Stimulated activated CD8-positive, alpha-beta memory T cell treated with anti-CD3 and anti-CD28 coated beads, Interleukin-15, amount 100 ng/mL, for 4 hours (primary cell): ENCODE data around the gene FMNL2.

ENCODE experiments used
- DNase-seq, 2 donors: peaks; one replicate each; pipeline ENCODE4 v3.0.0-alpha.2; 2020; ENCODE audit warnings: low read depth in 2 of 2

The FMNL2 gene

DNA sequence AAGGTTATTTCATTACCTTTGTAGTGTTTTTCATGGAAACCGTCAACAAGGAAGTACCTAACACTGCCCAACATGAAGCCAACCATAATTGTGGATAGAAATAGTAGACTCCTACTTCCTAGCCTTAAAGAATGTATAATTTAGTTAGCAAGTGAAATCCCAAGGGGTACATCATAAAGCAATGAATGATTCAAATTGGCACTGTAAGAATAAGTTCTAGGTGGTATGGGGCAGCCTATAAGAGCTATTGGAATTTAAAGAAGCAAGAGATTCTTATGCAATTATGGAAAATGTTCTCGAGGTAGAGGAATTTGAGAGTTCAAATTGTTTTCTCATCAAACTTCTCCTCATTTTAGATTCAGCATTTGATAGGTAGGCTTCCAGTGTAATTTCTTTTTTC, 157.9 kb downstream of the FMNL2 start:
- DNase-seq = no peak

DNA sequence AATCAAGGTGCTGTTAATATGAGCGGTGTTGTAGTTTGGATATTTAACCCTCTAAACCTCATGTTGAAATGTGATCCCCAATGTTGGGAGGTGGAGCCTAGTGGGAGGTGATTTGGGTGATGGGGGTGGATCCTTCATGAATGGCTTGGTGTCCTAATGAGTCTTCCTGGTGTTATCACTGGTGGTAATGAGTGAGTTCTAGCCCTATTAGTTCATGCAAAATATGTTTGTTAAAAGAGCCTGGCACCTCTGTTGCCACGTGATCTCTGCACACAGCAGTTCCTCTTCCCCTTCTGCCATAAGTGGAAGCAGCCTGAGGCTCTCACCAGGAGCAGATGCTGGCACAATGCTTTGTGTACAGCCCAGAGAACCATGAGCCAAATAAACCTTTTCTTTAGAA, 158.4 kb downstream of the FMNL2 start:
- DNase-seq = no peak

DNA sequence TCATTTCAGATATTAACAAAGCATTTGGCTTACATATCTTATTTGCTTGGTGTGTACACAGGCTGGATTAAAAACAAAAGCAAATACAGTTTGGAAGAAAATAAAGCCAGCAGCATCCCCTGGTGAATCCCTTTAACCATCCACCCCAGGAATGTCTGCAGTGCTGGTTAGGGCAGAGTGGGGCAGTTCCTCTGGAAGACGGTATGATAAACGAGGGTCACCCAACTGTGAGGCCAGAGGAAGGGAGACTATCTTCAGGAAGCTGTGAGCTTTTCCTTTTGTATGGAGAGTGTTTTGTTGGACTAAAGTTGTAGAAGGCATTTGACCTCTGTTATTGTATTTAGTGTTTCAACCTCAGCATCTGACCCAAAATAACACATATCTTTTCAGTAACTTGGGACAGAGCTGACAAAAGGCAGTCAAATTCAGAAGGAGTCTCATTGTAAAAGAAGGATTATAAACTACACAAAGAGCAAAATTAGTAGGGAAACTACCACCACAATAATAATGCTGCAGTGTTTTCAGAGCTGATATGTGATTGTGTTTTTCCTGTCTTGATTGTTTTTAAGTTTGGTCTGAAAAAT, 159.1 kb downstream of the FMNL2 start:
- no peak for DNase-seq

DNA sequence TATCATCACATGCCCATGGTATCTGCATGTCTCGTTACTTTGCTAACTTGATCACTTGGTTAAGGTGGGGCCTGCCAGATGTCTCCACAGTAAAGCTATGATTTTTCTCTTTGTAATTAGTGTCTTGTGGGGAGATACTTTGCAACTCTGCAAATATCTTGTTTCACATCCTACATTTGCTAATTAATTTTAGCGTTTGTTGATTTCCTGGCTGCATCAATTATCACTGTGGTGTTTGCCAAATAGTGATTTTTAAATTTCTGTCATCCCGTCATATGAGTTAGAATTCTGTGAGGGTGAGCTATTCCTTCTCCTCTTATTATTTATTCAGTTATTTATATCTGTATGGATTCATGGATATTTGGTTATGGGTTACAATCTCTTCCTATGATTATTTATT, 161.4 kb downstream of the FMNL2 start:
- no peak for DNase-seq

DNA sequence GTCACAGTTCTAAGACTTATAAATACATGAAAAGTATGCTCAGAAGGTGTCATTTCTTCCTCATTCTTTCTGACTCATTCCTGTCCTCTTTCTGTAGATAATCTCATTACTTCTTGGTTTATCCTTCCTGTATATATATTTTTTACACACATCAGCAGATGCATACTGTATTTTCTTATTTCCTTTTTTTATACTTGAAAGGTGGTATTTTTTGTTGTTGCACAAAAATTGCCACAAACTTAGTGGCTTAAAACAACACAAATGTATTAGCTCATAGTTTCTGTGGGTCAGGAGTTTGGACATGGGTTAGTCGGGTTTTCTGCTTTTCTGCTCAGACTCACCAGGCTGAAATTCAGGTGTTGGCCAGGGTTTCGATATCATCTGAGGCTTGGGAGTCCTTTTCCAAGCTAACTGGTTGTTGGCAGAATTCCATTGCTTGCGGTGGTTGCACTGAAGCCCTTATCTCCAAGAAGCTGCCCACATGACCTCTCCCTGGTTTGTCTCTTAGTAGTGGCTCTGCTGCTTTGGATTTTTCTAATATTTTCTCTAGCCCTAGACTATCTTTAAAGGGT, 162.6 kb downstream of the FMNL2 start:
- no peak for DNase-seq

DNA sequence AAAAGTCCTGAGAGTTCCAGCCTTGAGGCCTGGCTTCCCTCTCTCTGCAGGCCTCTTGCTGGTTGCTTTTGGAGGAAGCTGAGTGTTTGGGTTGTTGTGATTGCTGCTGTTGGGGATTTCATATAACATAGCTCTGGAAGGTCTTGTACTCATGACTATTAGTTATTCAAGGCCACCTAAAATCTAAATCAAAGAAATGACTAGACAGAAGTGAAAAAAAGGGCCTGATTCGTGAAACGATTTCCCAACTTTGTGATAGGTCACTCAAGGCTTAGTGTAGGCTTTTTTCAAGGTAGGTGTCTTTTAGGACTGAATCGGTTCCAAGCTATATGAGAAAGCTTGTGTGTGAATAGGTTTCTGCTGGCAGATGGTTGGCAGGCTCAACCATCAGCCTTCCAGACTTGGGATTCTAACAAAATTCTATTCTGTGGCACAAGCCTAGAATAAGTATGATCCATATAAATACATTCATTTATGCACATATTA, 164.4 kb downstream of the FMNL2 start:
- no peak for DNase-seq

DNA sequence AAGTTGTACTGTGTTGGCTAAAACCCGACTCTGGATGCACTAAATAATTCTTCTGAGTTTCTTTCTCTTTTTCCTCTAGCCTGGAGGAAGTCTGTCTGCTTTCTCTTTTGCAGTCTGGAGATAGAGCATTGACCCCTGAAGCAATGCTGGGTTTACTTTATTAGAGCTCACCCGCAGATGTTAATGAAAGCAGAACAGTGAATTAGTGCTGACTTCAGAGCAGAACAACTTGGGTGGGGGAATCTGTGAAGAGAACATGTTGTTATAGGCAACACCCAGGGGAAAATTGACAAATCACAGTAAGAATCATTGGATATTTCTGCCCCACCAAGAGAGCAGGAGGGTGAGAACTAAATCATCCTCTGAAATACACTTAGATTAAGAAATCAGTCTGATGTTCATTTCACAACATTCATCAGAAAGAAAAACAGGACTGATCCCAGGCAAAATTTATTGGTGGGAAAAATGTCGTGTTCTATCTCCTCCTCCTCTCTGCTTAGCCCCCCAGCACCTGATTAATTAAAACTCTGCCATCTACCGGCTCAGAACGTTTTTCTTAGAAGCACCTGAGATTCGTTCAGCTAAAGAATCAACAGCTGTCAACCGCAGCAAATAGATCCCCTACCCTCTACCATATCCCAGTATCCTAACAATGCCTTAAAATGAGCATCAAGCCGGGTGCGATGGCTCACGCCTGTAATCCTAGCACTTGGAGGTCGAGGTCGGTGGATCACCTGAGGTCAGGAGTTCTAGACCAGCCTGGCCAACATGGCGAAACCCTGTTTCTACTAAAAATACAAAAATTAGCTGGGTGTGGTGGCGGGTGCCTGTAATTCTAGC, 165.1 kb downstream of the FMNL2 start:
- no peak for DNase-seq

DNA sequence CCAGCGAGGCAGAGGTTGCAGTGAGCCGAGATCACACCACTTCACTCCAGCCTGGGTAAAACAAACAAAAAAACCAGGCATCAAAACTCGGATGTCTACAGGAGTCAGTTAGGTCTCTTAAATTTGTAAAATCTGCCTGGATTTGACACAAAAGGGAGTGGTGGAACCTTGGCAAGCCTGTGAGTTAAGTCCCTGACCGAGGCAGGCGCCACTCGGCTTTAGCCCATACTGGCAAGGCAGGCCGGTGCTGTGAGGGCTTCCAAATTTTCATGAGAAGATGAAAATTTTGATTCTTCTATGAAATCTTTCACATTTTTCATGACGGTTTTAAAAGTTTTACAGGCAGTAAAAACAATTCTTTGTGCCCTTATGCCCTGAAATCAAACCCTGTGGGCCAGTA, 165.8 kb downstream of the FMNL2 start:
- DNase-seq = no peak

DNA sequence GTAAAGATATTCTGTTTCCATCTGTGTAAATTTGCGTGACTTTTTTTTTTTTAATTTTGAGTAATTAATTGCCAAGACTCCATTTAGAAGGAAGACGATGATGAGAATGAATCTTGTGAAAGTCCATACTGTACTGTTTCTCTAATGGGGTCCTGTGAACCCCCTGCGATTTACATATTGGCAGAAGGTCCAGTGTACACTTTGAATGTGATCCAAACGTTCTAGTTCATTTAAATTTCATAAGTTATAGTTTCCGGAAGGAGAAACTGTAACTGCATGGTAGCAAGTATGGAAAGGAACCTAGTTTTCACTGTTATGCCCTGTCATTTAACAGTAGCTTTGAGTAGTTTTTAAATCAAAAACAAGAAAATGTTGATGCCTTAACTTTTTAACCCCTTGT, 166.7 kb downstream of the FMNL2 start:
- no peak for DNase-seq

DNA sequence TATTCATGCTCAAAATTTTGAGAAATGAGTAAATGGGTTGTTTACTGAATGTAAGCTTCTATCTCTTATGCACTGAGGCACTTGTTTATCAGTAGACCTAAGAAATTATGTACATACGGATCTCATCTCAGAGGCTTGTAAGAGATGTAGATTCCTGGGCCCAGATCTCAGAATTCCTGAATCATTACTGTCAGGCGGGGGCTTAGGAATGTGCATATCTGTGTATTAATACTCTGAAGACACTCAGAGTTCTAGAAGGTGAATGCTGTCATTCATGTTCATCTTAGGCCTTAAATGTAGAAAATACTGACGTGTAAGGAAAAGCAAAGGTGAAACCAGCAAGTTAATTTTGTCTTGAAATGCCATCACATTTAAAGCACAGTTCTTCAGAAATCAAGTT, 169.6 kb downstream of the FMNL2 start:
- DNase-seq = no peak

DNA sequence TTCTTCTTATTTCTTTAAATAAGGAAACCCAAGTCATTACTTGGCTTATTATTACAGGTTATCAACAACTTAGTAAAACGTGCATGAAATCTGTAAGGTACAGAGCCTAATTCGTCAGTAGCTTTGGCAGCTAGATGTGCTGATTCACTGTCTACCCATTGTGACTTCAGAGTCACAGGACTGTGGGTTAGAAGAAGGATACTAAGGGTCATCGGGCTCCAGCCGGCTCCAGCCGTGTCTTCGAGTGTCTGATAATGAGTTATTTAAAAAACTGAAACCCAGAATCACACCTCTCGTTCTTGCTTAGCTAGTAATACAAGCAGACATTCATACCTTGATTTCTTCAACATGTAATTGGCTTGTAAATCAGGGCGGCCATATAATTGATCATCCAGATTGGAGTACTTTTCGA, 170.5 kb downstream of the FMNL2 start:
- no peak for DNase-seq

DNA sequence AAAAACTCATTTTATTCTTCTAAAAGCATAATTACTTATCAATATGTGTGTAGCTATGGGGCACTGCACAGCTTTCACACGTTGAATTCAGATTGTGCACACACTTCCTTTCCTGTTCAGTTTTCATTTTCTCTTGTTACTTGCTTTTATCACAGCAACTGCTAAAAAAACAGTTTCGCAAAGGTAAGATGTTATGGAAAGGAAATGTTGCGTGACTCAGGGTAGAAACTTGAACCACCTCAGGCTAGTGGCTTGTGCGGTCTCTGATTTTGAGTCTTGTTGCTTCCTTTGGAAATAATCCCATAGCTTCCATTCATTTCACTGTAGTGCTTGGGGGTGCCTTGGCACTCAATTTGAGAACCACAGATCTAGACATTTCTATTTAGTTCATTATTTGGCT, 171.9 kb downstream of the FMNL2 start:
- DNase-seq = no peak

DNA sequence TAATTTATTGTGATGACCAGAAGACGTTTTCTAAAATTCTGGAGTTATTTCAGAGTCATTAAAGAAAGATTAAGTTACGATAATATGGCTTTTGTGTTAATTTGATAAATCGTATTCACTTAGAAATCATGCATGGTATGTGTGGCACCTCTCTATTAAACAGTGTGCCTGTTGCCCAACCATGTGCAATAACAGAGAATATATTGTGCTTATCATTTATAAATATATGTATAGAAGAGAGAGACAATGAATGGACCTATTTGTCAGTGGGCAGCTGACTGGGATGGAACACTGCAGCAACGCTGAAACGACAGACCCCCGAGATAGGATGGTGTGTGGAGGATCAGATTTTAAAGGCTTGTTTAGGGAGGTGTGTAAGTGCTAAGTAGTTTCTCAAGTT, 172.9 kb downstream of the FMNL2 start:
- DNase-seq = no peak

DNA sequence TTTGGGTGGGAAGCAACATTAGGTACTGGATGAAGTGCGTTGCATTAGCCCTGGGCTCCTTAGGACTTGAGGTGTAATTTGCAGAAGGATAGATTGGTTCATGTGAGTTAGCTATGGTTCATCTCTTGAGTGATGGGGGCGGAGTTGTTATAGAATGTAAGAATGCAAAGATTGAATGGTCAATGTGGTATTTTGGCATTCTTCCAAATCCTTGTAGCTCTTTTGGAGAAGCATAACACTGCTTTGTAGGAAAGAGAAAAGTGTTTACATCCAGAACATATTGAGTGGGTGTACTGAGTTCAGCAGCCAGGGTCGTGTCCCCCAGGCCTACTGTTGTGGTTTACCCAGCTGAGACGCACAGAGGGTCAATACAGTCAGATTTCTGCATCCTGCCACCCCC, 173.5 kb downstream of the FMNL2 start:
- DNase-seq = no peak

DNA sequence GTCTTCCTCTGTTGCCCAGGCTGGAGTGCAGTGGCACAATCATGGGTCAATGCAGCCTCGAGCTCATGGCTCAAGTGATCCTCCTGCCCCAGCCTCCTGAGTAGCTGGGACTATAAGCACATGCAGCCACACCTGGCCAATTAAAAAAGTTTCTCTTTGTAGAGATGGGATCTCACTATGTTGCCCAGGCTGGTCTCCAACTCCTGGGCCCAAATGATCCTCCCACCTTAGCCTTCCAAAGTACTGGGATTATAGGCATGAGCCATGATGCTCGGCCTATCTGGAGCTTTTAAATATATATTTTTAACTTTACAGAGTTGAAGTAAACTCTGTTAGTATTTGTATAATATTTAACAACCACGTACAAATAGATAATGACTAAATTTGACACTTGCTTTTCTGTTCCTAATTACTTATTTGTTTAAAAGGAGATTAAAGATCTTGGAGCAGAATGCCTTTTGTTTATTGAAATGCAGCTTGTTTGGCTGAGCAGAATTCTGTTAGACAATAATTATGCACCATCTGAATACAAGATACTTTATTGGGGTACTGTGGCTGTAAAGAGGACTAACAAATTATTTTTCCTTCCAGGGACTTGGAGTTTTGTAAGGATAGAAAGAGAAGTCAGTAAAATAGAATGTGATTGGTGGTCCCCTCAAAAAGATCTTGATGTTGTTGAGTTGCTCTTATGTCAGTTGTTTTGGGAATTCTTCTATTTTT, 175.0 kb downstream of the FMNL2 start:
- no peak for DNase-seq

DNA sequence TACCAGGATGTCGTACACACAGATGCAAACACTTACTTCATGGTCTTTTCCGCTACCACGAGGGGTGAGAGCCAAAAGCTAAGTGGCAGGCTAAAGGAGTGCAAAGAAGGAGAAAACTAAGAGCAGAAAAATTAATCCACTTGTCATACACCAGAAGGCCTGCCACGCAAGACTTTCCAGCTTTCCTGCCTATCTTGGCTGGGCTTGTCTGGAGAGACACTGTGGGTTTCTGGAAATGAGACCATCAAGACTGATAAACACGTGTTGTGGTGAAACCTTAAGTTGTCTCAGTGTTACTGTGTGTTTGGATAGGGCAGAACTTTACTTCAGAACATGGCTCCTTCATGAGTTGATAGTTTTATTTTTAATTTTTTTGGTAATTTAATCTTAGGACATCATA, 175.6 kb downstream of the FMNL2 start:
- DNase-seq = no peak

DNA sequence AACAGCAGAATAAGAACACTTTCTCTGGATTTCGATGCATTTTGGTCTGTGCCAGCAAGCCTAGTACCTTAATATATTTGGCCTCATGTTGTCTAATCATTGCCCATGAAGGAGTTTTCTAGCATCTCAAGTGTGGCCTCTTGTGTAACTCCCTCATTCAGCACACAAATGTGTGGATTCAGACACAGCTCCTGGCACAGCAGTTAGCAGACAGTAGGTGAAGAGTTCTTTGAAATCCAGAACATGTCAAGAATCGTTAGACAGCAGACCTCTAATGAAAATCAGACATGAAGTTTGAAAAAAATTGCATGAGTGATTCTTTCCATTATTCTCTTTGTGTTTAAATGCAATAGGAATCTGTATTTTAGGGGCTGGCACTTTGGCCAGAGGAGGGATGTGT, 177.0 kb downstream of the FMNL2 start:
- no peak for DNase-seq

DNA sequence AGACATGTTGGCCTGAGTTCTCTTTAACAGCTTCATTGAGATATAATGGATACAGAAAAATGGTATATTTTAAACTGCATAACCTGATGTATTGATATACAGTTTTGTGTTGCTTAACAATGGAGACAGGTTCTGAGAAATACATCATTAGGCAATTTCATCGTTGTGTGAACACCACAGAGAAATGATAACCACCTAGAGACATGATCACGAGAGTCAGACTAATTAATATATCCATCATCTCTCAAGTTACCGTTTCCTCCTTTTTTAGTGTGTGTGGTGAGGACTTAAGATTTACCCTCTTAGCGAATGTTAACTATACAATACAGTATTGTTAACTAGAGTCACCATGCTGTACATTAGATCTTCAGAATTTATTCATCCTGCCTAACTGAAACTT, 178.1 kb downstream of the FMNL2 start:
- no peak for DNase-seq

DNA sequence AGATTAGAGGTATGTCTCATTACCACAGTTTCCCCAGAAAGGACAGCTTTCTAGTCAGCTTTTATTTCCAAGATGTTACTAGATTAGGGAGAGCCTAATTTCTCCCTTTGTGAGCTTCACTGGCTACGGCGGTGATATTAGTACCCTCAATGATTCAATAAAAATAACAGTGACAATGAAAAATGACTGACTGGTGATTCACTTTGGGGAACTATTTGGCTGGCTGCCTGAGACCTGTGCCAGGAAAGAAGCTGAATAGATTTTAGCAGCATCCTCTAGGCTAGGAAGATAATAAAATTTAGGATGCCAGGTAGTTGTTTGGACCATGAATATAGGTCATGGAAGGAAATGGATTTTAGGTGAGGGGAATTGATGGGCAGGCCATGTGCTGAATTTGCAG, 178.7 kb downstream of the FMNL2 start:
- DNase-seq = no peak

DNA sequence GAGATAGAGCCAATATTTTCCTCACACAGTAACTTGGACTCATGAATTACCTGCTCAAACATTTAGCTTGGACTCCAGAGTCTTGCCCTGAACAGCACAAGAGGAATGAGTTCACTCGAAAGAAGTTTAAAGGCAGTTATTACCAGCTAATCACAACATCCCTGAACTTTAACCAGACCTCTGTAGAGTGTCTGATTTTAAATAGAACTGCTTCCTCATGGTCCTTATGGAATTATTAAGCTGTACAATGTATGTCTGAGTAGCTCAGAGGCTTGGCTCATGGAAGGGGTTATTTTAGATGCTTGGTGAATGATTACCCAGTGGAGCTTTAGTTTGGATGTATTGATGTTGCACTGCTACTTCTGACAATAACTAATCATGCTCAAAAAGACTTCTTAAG, 183.1 kb downstream of the FMNL2 start:
- DNase-seq = no peak

DNA sequence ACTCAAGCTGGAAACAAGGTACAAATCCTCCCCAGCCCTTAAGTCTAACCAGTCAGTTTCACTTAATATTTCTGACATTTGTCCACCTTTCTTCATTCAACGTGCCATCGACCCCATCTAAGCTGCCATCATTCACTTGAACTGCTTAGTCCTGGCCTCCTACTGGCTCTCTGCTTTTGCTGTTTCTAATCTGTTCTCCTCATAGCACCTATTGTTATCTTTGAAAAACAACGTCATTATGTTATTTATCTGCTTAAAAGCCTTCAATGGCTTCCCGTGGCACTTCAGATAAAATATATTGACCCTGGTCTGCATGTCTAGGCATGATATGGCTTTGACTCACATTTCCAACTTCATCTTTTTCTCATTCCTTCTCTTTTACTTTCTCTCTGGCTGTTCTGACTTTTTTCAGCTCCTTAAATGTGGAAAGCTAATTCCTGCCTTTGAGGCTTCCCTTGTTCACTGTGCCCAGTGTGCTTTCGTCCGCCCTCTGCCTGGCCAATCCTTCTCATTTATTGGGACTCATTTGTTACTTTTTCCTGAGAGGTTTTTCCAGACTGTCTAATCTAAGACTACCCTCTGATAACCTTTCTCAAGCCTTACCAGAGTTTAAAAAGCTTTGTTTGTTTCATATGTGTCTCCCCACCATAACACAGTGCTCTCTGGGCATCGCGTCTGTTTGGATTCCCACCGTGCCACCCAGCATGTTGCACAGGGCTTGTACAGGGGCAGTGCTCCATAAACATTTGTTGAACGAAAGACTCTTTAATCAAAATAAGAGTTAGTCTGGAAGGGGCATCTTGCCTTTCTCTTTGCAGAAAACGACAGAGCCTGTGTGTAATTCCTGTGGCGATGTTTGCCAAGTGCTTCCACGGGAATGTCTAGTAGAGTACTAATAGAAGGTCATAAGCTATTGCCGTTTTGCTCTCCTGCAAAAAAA, 183.9 kb downstream of the FMNL2 start:
- DNase-seq = no peak

DNA sequence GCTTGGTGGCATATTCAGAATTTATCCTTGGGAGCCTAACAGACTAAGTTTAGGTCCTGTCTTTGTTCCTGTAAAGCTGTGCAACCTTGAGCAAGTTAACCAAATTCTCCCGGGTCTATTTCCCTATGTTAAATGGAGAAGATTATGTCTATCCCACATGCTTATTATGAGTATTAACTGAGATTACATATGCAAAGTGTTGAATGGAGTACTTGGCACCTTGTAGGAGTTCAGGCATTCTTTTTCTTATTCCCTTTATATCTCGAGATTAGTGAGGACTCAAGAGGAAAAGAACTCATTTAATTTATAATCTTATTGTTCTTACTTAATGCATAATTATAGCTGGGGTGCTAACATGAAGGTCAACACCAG, 184.6 kb downstream of the FMNL2 start:
- DNase-seq = no peak
